Measurements from ENCODE around the gene CD79A. TPM values are rescaled to one million over a fixed set of nuclear protein-coding genes. Genes with fewer than 3 reads are reported as not detected.

The CD79A gene
- polyA plus RNA-seq, 1 donor from 2014 or later: 3,141 TPM

GRCh38 chr19:41901707-41902360 is 24.8 kb downstream of the CD79A start:
- H3K4me1 Mint-ChIP-seq: peaks cover 2 to 9% (median 3%) of the 10 kb centered on the region in 3 donors
- H3K4me3 Mint-ChIP-seq: no peak overlapping the region
- H3K36me3 Mint-ChIP-seq: peaks cover 1% of the 10 kb centered on the region
- no peaks in the 10 kb centered on the region for H3K27me3 Mint-ChIP-seq
- no peak overlapping the region for H3K27ac Mint-ChIP-seq
- H3K9me3 Mint-ChIP-seq: no peaks in the 10 kb centered on the region

DNA sequence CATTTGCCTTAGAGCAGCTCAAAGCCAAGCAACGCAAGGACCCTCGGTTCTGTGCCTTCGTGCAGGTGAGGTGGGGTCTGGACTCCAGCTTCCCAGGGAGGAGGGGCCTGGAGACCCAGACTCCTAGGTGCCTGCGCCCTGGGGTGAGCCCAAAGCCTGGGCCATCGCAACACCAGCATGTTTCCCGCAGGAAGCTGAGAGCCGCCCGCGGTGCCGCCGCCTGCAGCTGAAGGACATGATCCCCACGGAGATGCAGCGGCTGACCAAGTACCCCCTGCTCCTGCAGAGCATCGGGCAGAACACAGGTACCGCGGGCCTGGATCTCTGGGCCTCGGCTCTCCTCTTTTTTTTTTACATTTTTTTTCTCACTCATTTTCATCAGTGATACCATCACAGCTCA is 25.5 kb downstream of the CD79A start:
- no peaks in the 10 kb centered on the region for H3K27me3 Mint-ChIP-seq
- H3K4me3 Mint-ChIP-seq: no peak overlapping the region
- no peaks in the 10 kb centered on the region for H3K9me3 Mint-ChIP-seq
- no peak overlapping the region for H3K27ac Mint-ChIP-seq
- peaks cover 1% of the 10 kb centered on the region for H3K36me3 Mint-ChIP-seq
- peaks cover 3 to 9% (median 5%) of the 10 kb centered on the region in 3 donors for H3K4me1 Mint-ChIP-seq

DNA sequence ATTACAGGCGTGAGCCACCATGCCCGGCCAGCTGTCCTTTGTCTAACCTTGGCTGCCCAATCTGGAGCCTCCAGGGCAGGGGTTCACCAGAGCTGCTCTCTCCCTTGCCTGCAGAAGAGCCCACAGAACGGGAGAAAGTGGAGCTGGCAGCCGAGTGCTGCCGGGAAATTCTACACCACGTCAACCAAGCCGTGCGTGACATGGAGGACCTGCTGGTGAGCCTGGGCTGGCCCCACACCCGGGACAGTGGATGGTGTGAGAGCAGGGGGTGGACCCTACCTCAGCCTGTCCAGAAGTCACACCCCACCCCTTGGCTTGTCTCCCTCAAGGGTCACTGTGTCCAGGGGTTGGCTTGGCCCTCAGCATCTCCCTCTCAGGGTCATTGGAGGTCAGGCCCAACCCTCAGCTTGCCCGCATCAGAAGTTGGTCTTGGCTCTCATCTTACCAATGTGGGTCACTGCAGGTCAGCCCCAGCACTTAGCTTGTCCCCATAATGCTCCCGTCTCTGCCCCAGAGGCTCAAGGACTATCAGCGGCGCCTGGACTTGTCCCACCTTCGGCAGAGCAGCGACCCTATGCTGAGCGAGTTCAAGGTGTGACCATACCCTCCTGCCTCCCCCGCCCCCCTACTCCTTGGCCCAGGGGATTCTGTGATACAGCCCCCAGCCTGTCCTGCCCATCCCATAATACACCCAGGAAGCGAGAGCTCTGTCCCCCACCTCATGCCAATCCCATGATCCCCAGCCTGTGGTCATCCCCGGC is 26.3 kb downstream of the CD79A start:
- Mint-ChIP-seq H3K4me1 (peaks cover 3 to 9% (median 5%) of the 10 kb centered on the region in 3 donors), H3K36me3 (peaks cover 1% of the 10 kb centered on the region), H3K9me3 (no peaks in the 10 kb centered on the region), H3K4me3 (peak overlapping the region in 1 of 4 donors; percentile 32), H3K27me3 (no peaks in the 10 kb centered on the region), H3K27ac (peak overlapping the region in 1 of 3 donors; percentile 53)

DNA sequence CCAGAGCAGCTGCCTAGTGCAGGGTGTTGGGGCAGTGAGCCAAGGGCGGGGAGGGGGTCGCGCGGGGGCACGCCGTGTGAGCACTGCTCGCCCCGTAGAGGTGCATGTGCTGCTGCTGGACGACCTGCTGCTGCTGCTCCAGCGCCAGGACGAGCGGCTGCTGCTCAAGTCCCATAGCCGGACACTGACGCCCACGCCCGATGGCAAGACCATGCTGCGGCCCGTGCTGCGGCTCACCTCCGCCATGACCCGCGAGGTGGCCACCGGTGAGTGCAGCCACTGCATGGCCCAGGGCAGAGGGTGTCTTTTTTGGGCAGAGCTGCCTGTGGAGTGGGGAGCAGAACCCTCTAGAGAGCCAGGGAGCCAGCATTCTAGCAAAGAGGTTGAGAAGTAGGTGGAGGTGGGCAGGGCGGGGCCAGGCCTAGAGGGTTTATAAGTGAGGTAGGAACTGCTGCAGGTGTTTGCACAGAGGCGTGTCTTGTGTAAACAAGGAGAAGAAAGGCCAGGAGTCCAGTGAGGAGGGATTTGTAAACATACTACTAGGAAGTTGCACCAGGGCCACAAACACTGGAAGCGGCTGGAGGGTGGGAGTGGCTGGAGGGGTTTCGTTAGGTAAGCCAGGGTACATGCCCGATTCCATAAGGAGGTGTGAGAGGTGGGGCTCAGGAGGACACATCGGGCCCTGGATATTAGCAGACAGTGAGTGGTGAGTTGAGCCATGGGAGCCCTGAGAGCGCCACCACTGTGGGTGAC is 27.2 kb downstream of the CD79A start:
- Mint-ChIP-seq H3K36me3 (peaks cover 1% of the 10 kb centered on the region), H3K4me1 (peaks cover 1 to 3% (median 3%) of the 10 kb centered on the region in 3 donors), H3K9me3 (no peaks in the 10 kb centered on the region), H3K27ac (no peak overlapping the region), H3K4me3 (no peak overlapping the region), H3K27me3 (no peaks in the 10 kb centered on the region)

GRCh38 chr19:41905273-41906002 is 28.4 kb downstream of the CD79A start:
- no peak overlapping the region for H3K4me3 Mint-ChIP-seq
- no peaks in the 10 kb centered on the region for H3K9me3 Mint-ChIP-seq

GRCh38 chr19:41906271-41906670 is 29.2 kb downstream of the CD79A start:
- peaks cover 2% of the 10 kb centered on the region for H3K27me3 Mint-ChIP-seq

More at GRCh38 chr19:41905273-41906002, 28.4 kb downstream of the CD79A start:
- H3K4me1 Mint-ChIP-seq: peaks cover 0 to 6% (median 4%) of the 10 kb centered on the region in 3 donors
- peaks cover 1% of the 10 kb centered on the region for H3K36me3 Mint-ChIP-seq
- H3K27ac Mint-ChIP-seq: peak overlapping the region in 1 of 3 donors; percentile 63
- H3K27me3 Mint-ChIP-seq: no peaks in the 10 kb centered on the region

GRCh38 chr19:41906916-41907680 is 30.0 kb downstream of the CD79A start:
- H3K9me3 Mint-ChIP-seq: no peaks in the 10 kb centered on the region
- no peak overlapping the region for H3K4me3 Mint-ChIP-seq
- H3K36me3 Mint-ChIP-seq: no peaks in the 10 kb centered on the region
- no peak overlapping the region for H3K27ac Mint-ChIP-seq
- peaks cover 7% of the 10 kb centered on the region for H3K27me3 Mint-ChIP-seq
- peaks cover 0 to 20% (median 19%) of the 10 kb centered on the region in 3 donors for H3K4me1 Mint-ChIP-seq

More at GRCh38 chr19:41906271-41906670, 29.2 kb downstream of the CD79A start:
- Mint-ChIP-seq H3K4me3 (no peak overlapping the region), H3K9me3 (no peaks in the 10 kb centered on the region), H3K27ac (no peak overlapping the region), H3K36me3 (no peaks in the 10 kb centered on the region), H3K4me1 (peaks cover 0 to 14% (median 12%) of the 10 kb centered on the region in 3 donors)

GRCh38 chr19:41907994-41908615 is 31.0 kb downstream of the CD79A start:
- H3K27me3 Mint-ChIP-seq: peaks cover 12% of the 10 kb centered on the region
- H3K9me3 Mint-ChIP-seq: no peaks in the 10 kb centered on the region
- H3K36me3 Mint-ChIP-seq: no peaks in the 10 kb centered on the region
- peaks cover 0 to 27% (median 22%) of the 10 kb centered on the region in 3 donors for H3K4me1 Mint-ChIP-seq
- H3K4me3 Mint-ChIP-seq: no peak overlapping the region
- H3K27ac Mint-ChIP-seq: no peak overlapping the region

- H3K27ac Mint-ChIP-seq: peak overlapping the region; percentile 31 to 94 (median 55)
- peaks cover 12% of the 10 kb centered on the region for H3K27me3 Mint-ChIP-seq
- H3K4me3 Mint-ChIP-seq: no peak overlapping the region
- H3K36me3 Mint-ChIP-seq: no peaks in the 10 kb centered on the region
- H3K4me1 Mint-ChIP-seq: peaks cover 0 to 31% (median 22%) of the 10 kb centered on the region in 3 donors
- no peaks in the 10 kb centered on the region for H3K9me3 Mint-ChIP-seq
Measured at GRCh38 chr19:41908724-41909464, 31.8 kb downstream of the CD79A start.

DNA sequence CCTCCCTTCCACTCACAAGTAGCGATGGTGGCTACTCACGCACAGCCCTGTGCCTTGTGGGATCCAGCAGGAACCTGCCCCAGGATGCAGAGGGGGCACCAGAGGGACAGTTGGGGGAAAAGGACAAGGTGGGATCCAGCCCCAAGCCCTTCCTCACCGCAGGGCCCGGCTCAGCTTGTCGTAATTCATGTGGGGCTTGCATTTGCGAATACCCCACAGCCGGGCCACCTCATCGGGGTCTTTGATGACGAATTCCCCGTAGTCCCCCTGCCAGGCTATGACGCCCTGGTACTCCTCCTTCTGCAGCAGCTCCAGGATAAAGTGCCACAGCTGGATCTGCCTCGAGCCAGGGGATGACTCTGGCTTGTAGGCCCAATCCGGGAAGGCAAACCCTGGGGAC is 32.6 kb downstream of the CD79A start:
- H3K36me3 Mint-ChIP-seq: no peaks in the 10 kb centered on the region
- no peak overlapping the region for H3K4me3 Mint-ChIP-seq
- H3K27me3 Mint-ChIP-seq: peaks cover 15% of the 10 kb centered on the region
- peak overlapping the region in 2 of 3 donors; percentile 55 to 94 for H3K27ac Mint-ChIP-seq
- H3K4me1 Mint-ChIP-seq: peaks cover 0 to 31% (median 24%) of the 10 kb centered on the region in 3 donors
- no peaks in the 10 kb centered on the region for H3K9me3 Mint-ChIP-seq

DNA sequence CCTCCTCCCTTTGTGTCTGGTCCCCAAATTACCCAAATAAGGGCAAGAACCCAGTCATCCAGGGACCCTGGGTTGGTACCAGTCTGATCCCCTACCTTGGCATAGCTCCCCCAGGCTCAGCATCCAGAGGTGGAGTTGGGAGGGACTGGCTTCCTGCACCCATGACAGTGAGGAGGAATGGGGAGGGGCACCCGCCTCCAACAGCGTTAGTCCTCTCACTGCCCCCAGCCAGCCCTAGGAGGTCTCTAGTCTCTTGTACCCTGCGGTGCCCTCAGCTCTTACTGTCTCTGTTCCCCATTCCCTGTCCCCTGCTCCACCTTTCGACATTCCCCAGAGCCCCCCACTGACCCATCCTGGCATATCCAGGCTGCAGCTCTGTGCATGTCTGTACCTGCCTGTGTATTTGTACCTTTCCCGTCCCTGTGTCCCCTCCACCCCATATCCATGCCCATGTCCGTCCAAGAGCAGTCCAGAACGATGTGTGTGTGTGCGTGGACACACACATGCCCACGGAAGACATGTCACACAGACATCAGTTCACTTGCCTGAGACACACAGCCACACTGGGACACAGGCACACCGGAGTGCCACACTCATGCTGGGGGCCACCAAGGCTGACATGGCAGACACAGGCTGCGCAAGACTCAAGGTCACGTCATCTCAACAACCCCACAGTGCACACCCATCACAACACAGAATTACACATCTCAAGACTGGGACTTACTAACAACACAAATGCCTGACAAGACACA is 33.3 kb downstream of the CD79A start:
- peak overlapping the region in 1 of 4 donors; percentile 82 for H3K4me3 Mint-ChIP-seq

More for the DNA sequence above, 33.3 kb downstream of the CD79A start:
- H3K4me1 Mint-ChIP-seq: peaks cover 0 to 31% (median 24%) of the 10 kb centered on the region in 3 donors
- no peaks in the 10 kb centered on the region for H3K9me3 Mint-ChIP-seq
- H3K36me3 Mint-ChIP-seq: no peaks in the 10 kb centered on the region
- peak overlapping the region in 1 of 3 donors; percentile 56 for H3K27ac Mint-ChIP-seq
- peaks cover 15% of the 10 kb centered on the region for H3K27me3 Mint-ChIP-seq
